Neural cell (in vitro differentiated cells): ENCODE measurements around the gene ACSL6. TPM values are rescaled to one million over a fixed set of nuclear protein-coding genes. Genes with fewer than 3 reads are reported as not detected.

ENCODE experiments used
- H2AFZ ChIP-seq: fragments of 200-600, 300-800 bp; sonication (generic), shearing (Covaris generic); 2 replicates; pipeline ENCODE4 v1.6.0; 2014; ENCODE audit warnings: low read depth, mild to moderate bottlenecking, antibody characterized with exemption, low read length, moderate library complexity
- H3F3A ChIP-seq: fragments of 200-600 bp; shearing (Covaris generic); 2 replicates; pipeline ENCODE4 v1.6.1; 2016; ENCODE audit warnings: mild to moderate bottlenecking, moderate library complexity, mixed read lengths, antibody characterized with exemption, low read length; ENCODE audit not compliant: insufficient read depth, poor library complexity, severe bottlenecking
- H3K27ac ChIP-seq: fragments of 200-600, 300-800 bp; sonication (generic), shearing (Covaris generic); 2 replicates; pipeline ENCODE4 v1.5.1; 2014; ENCODE audit warnings: mild to moderate bottlenecking, low read length, moderate library complexity
- H3K27me3 ChIP-seq: fragments of 300-800, 200-600 bp; sonication (generic), shearing (Covaris generic); 2 replicates; pipeline ENCODE4 v1.6.0; 2014; ENCODE audit warnings: mild to moderate bottlenecking, low read depth, low read length, moderate library complexity; ENCODE audit not compliant: insufficient read depth
- H3K36me3 ChIP-seq: fragments of 300-800, 200-600 bp; sonication (generic), shearing (Covaris generic); 2 replicates; pipeline ENCODE4 v1.5.1; 2014; ENCODE audit warnings: mild to moderate bottlenecking, antibody characterized with exemption, low read length, moderate library complexity; ENCODE audit not compliant: insufficient read depth
- H3K4me2 ChIP-seq: fragments of 300-800, 200-600 bp; sonication (generic), shearing (Covaris generic); 2 replicates; pipeline ENCODE4 v1.6.0; 2014; ENCODE audit warnings: mild to moderate bottlenecking, low read length
- H3K4me3 ChIP-seq: fragments of 300-800, 200-600 bp; sonication (generic), shearing (Covaris generic); 2 replicates; pipeline ENCODE4 v1.5.1; 2014; ENCODE audit warnings: mild to moderate bottlenecking, low read length, moderate library complexity
- H3K79me2 ChIP-seq: fragments of 200-600 bp; shearing (Covaris generic); replicated peaks from 2 replicates; pipeline ENCODE4 v1.6.0; 2014; ENCODE audit warnings: mild to moderate bottlenecking, low read length, moderate library complexity; ENCODE audit not compliant: insufficient read depth
- H3K9ac ChIP-seq: fragments of 300-800, 200-600 bp; sonication (generic), shearing (Covaris generic); 2 replicates; pipeline ENCODE4 v1.6.1; 2016; ENCODE audit warnings: mild to moderate bottlenecking, low read length, mixed read lengths
- H3K9me2 ChIP-seq: fragments of 200-600 bp; shearing (Covaris generic); 2 replicates; pipeline ENCODE4 v1.6.1; 2016; ENCODE audit warnings: mild to moderate bottlenecking, low read length, mixed read lengths; ENCODE audit not compliant: insufficient read depth
- H3K9me3 ChIP-seq: fragments of 200-600, 300-800 bp; sonication (generic), shearing (Covaris generic); 2 replicates; pipeline ENCODE4 v1.6.1; 2016; ENCODE audit warnings: mild to moderate bottlenecking, mixed run types, low read length, moderate library complexity, mixed read lengths
- H4K20me1 ChIP-seq: fragments of 200-600 bp; shearing (Covaris generic); 2 replicates; pipeline ENCODE4 v1.6.1; 2016; ENCODE audit warnings: mild to moderate bottlenecking, mixed run types; ENCODE audit not compliant: insufficient read depth
- CTCF ChIP-seq: fragments of 450-650 bp; IDR thresholded peaks from 2 replicates; pipeline ENCODE4 v1.5.1; 2014; ENCODE audit warnings: antibody characterized with exemption, mild to moderate bottlenecking, moderate library complexity; ENCODE audit not compliant: poor library complexity, severe bottlenecking
- EP300 ChIP-seq: fragments of 450-650 bp; conservative IDR thresholded peaks from 2 replicates; pipeline ENCODE4 v1.6.1; 2014; ENCODE audit warnings: antibody characterized with exemption, mild to moderate bottlenecking, moderate library complexity; ENCODE audit not compliant: poor library complexity, severe bottlenecking
- EZH2 ChIP-seq: fragments of 200-600, 300-800 bp; shearing (Covaris generic), sonication (generic); IDR thresholded peaks from 2 replicates; pipeline ENCODE4 v1.6.1; 2014; ENCODE audit warnings: antibody characterized with exemption, low read length, borderline replicate concordance, mild to moderate bottlenecking; ENCODE audit not compliant: insufficient read depth, poor library complexity, severe bottlenecking
- MXI1 ChIP-seq: fragments of 450-650 bp; conservative IDR thresholded peaks from 2 replicates; pipeline ENCODE4 v1.6.1; 2014; ENCODE audit warnings: antibody characterized with exemption, mild to moderate bottlenecking; ENCODE audit not compliant: poor library complexity, severe bottlenecking
- POLR2AphosphoS5 ChIP-seq: IDR thresholded peaks from 2 replicates; pipeline ENCODE4 v1.6.1; 2012
- RAD21 ChIP-seq: fragments of 450-650 bp; conservative IDR thresholded peaks from 2 replicates; pipeline ENCODE4 v1.6.1; 2014; ENCODE audit warnings: antibody characterized with exemption, mild to moderate bottlenecking, moderate library complexity
- SMC3 ChIP-seq: fragments of 450-650 bp; conservative IDR thresholded peaks from 2 replicates; pipeline ENCODE4 v1.6.1; 2014; ENCODE audit warnings: antibody characterized with exemption, mild to moderate bottlenecking, moderate library complexity; ENCODE audit not compliant: poor library complexity
- TAF1 ChIP-seq: IDR thresholded peaks from 2 replicates; pipeline ENCODE4 v1.6.1; 2012; ENCODE audit warnings: low read depth
- polyA plus RNA-seq: library from polyadenylated mRNA; depleted of rRNA; stranded (reverse); fragments of >200 nt; gene quantifications from 2 replicates; pipeline ENCODE4 v1.2.3, GENCODE V29; 2014
- TF ChIP-seq, protein P1 (sequence below): IDR thresholded peaks from 2 replicates; pipeline ENCODE4 v1.6.1; 2012; ENCODE audit warnings: borderline replicate concordance

The ACSL6 gene
- polyA plus RNA-seq, 1 donor from 2014 or later = 30.5 TPM

DNA sequence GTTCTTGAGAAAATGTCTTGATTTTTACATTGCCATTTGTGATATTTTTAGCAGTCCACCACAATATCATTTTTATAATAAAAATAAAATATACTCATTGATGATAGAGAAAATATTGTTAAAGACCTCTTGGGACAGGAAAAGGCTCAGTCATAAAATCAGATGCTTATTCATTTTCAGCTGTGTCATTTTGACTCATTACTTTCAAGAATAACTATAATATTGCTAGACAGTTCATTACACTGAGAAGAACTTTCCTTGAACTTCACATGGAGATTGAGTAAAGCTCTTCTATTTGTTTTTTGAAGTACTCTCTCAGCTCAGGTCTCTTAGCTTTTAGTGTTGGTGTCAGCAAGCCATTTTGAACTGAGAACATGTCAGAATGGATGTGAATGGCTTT, 57.5 kb downstream of the ACSL6 start:
- Histone ChIP-seq H3F3A (no peaks in the 10 kb centered on the region), H3K4me2 (no peak overlapping the region), H4K20me1 (no peaks in the 10 kb centered on the region), H3K4me3 (no peak overlapping the region), H3K36me3 (no peaks in the 10 kb centered on the region), H3K9me2 (no peaks in the 10 kb centered on the region), H3K79me2 (no peaks in the 10 kb centered on the region), H3K27ac (no peak overlapping the region), H2AFZ (no peak overlapping the region), H3K27me3 (no peaks in the 10 kb centered on the region), H3K9me3 (no peaks in the 10 kb centered on the region), H3K9ac (no peak overlapping the region)
- TF ChIP-seq, protein P1, sequence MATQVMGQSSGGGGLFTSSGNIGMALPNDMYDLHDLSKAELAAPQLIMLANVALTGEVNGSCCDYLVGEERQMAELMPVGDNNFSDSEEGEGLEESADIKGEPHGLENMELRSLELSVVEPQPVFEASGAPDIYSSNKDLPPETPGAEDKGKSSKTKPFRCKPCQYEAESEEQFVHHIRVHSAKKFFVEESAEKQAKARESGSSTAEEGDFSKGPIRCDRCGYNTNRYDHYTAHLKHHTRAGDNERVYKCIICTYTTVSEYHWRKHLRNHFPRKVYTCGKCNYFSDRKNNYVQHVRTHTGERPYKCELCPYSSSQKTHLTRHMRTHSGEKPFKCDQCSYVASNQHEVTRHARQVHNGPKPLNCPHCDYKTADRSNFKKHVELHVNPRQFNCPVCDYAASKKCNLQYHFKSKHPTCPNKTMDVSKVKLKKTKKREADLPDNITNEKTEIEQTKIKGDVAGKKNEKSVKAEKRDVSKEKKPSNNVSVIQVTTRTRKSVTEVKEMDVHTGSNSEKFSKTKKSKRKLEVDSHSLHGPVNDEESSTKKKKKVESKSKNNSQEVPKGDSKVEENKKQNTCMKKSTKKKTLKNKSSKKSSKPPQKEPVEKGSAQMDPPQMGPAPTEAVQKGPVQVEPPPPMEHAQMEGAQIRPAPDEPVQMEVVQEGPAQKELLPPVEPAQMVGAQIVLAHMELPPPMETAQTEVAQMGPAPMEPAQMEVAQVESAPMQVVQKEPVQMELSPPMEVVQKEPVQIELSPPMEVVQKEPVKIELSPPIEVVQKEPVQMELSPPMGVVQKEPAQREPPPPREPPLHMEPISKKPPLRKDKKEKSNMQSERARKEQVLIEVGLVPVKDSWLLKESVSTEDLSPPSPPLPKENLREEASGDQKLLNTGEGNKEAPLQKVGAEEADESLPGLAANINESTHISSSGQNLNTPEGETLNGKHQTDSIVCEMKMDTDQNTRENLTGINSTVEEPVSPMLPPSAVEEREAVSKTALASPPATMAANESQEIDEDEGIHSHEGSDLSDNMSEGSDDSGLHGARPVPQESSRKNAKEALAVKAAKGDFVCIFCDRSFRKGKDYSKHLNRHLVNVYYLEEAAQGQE = no peak
- no peak for TF ChIP-seq TAF1
- no peak for TF ChIP-seq CTCF
- TF ChIP-seq SMC3 = no peak
- no peak for TF ChIP-seq EZH2
- no peak for TF ChIP-seq RAD21
- TF ChIP-seq MXI1 = no peak
- no peak for TF ChIP-seq POLR2AphosphoS5
- TF ChIP-seq EP300 = no peak

DNA sequence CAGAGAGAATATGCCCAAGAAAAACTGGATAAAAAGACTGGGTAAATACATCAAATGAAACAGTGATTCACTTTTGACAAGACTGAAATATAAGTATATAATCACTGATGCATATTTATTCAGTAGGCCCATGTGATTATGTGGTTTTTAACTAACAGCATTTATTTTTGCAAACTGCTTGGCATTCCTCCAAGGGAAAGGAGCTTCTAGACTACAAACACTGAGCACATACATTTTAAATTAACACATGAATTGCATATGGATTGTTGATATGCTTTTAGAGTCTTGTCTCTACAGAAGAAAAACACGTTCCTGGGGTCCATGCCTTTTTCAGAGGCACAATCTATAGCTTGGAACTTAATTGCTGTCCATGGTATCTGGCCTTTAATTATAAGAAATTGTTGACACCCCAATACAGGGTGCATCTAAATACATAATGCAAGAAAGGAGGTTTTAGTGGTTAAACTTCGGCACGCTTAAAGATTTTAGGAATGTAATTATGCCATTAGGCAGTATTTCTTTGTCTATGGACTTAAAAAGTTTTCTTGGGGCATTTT, 59.1 kb downstream of the ACSL6 start:
- Histone ChIP-seq H3K36me3 (no peaks in the 10 kb centered on the region), H2AFZ (no peak overlapping the region), H3K27ac (no peak overlapping the region), H3F3A (no peaks in the 10 kb centered on the region), H3K9me2 (no peaks in the 10 kb centered on the region), H3K27me3 (no peaks in the 10 kb centered on the region), H4K20me1 (no peaks in the 10 kb centered on the region), H3K9ac (no peak overlapping the region), H3K79me2 (no peaks in the 10 kb centered on the region), H3K9me3 (no peaks in the 10 kb centered on the region), H3K4me3 (no peak overlapping the region), H3K4me2 (no peak overlapping the region)
- TF ChIP-seq, protein P1 = no peak
- TF ChIP-seq POLR2AphosphoS5 = no peak
- TF ChIP-seq EZH2 = no peak
- no peak for TF ChIP-seq EP300
- TF ChIP-seq TAF1 = no peak
- TF ChIP-seq MXI1 = no peak
- no peak for TF ChIP-seq SMC3
- no peak for TF ChIP-seq CTCF
- no peak for TF ChIP-seq RAD21
